ENCODE measurements around the gene SUPT3H.

Gene SUPT3H

GRCh38 chr6:45081634-45082033 is 296.1 kb downstream of the SUPT3H start:
- no peak for TF ChIP-seq CTCF (IDR thresholded peaks at IDR 0.05; ENCODE audit: control insufficient read depth, extremely low read depth, insufficient read depth)
- no peak for DNase-seq (ENCODE audit: low read depth)
- no peak overlapping the region for H3K4me3 ChIP-seq (ENCODE audit: low read depth, low read length)

GRCh38 chr6:45078432-45078831 is 299.3 kb downstream of the SUPT3H start:
- H3K4me3 ChIP-seq (ENCODE audit: low read depth, low read length) = no peak overlapping the region
- no peak for DNase-seq (ENCODE audit: low read depth)
- no peak for TF ChIP-seq CTCF (IDR thresholded peaks at IDR 0.05; ENCODE audit: control insufficient read depth, extremely low read depth, insufficient read depth)

DNA sequence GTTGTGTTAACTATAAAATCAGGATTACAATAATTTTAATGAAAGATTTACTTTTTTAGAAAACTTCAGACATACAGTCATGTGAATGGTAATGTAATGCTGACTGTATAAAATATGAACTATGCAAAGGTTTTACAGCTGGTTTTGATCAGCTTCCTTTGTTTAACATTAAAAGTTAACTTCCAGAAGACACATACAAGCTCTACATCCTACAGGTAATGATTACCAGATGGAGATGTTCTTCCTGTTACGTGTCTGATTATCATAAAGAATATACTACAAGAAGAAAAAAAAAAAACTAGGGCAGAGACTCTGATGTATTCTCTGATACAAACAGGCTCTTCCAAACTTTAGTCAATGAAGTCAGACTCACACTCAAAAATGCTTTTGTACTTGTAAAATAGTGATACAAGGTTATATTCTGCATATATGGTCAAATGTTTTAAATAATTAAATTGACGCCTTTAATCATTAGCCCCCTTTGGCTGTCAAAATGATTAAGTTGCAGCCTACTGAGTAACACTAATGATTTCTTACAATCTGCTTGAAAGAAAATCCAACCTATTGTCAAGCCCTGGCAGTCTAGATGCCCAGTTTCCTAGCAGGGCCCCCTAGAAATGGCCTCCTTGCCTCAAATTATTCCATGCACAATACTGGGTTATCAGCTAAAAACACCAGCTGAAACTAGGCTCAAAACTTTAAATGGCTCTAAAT is 301.4 kb downstream of the SUPT3H start:
- H3K4me3 ChIP-seq (ENCODE audit: low read depth, low read length) = no peak overlapping the region
- DNase-seq (ENCODE audit: low read depth) = no peak
- no peak for TF ChIP-seq CTCF (IDR thresholded peaks at IDR 0.05; ENCODE audit: control insufficient read depth, extremely low read depth, insufficient read depth)

- TF ChIP-seq CTCF (IDR thresholded peaks at IDR 0.05; ENCODE audit: control insufficient read depth, extremely low read depth, insufficient read depth) = no peak
- no peak for DNase-seq (ENCODE audit: low read depth)
- no peak overlapping the region for H3K4me3 ChIP-seq (ENCODE audit: low read depth, low read length)
Measured at GRCh38 chr6:45075246-45075645, 302.5 kb downstream of the SUPT3H start.

- TF ChIP-seq CTCF (IDR thresholded peaks at IDR 0.05; ENCODE audit: control insufficient read depth, extremely low read depth, insufficient read depth) = no peak
- no peak for DNase-seq (ENCODE audit: low read depth)
- no peak overlapping the region for H3K4me3 ChIP-seq (ENCODE audit: low read depth, low read length)
Measured at GRCh38 chr6:45074439-45074838, 303.3 kb downstream of the SUPT3H start.

DNA sequence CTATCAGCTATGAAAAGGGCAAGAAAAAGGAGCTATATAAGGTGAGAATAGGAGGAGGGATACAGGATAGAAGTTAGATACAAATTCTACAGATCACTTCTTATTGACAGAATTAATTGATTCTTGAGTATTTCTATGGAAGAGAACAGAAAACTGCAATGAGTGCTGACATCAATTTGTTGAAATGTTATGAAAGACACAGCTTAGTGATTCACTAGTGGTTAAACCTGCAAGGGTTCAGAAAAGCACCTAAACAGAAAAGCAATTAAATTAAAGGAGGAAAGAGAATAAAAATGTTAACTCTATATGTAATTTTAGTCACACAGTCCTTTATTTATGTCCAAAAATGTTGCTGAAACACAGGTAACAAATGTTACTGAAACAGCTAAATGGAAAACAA is 304.0 kb downstream of the SUPT3H start:
- no peak for DNase-seq (ENCODE audit: low read depth)
- no peak overlapping the region for H3K4me3 ChIP-seq (ENCODE audit: low read depth, low read length)
- TF ChIP-seq CTCF (IDR thresholded peaks at IDR 0.05; ENCODE audit: control insufficient read depth, extremely low read depth, insufficient read depth) = no peak

- TF ChIP-seq CTCF (IDR thresholded peaks at IDR 0.05; ENCODE audit: control insufficient read depth, extremely low read depth, insufficient read depth) = no peak
- H3K4me3 ChIP-seq (ENCODE audit: low read depth, low read length) = no peak overlapping the region
- DNase-seq (ENCODE audit: low read depth) = no peak
Measured at GRCh38 chr6:45072673-45073072, 305.1 kb downstream of the SUPT3H start.
